Measurements from ENCODE around the gene CACHD1.

Gene CACHD1

GRCh38 chr1:64549464-64550239 is 79.7 kb downstream of the CACHD1 start:
- no peak for DNase-seq (ENCODE audit: low spot score)

- no peak for DNase-seq (ENCODE audit: low spot score)
These were observed 80.6 kb downstream of the CACHD1 start for GRCh38 chr1:64550510-64550909.

- no peak for DNase-seq (ENCODE audit: low spot score)
These were observed 81.1 kb downstream of the CACHD1 start for GRCh38 chr1:64550946-64551605.

GRCh38 chr1:64553285-64553684 is 83.4 kb downstream of the CACHD1 start:
- DNase-seq (ENCODE audit: low spot score) = no peak

- DNase-seq (ENCODE audit: low spot score) = no peak
These were observed 86.0 kb downstream of the CACHD1 start for GRCh38 chr1:64555947-64556346.

GRCh38 chr1:64561993-64562392 is 92.1 kb downstream of the CACHD1 start:
- no peak for DNase-seq (ENCODE audit: low spot score)

GRCh38 chr1:64563958-64564565 is 94.1 kb downstream of the CACHD1 start:
- DNase-seq (ENCODE audit: low spot score) = no peak

GRCh38 chr1:64564891-64565290 is 95.0 kb downstream of the CACHD1 start:
- DNase-seq (ENCODE audit: low spot score) = no peak

GRCh38 chr1:64567426-64568170 is 97.7 kb downstream of the CACHD1 start:
- DNase-seq (ENCODE audit: low spot score) = no peak

- no peak for DNase-seq (ENCODE audit: low spot score)
These were observed 98.2 kb downstream of the CACHD1 start for GRCh38 chr1:64568171-64568450.

- no peak for DNase-seq (ENCODE audit: low spot score)
These were observed 99.5 kb downstream of the CACHD1 start for GRCh38 chr1:64569411-64569810.

GRCh38 chr1:64570267-64570855 is 100.4 kb downstream of the CACHD1 start:
- DNase-seq (ENCODE audit: low spot score) = no peak

- peak; percentile 77 for DNase-seq (ENCODE audit: low spot score)
These were observed 102.4 kb downstream of the CACHD1 start for GRCh38 chr1:64572222-64572900.

- DNase-seq (ENCODE audit: low spot score) = no peak
These were observed 104.4 kb downstream of the CACHD1 start for GRCh38 chr1:64574301-64574700.

- DNase-seq (ENCODE audit: low spot score) = no peak
These were observed 106.2 kb downstream of the CACHD1 start for GRCh38 chr1:64575881-64576676.

GRCh38 chr1:64578270-64578973 is 108.5 kb downstream of the CACHD1 start:
- DNase-seq (ENCODE audit: low spot score) = no peak

GRCh38 chr1:64579767-64580166 is 109.8 kb downstream of the CACHD1 start:
- no peak for DNase-seq (ENCODE audit: low spot score)

- DNase-seq (ENCODE audit: low spot score) = no peak
These were observed 111.4 kb downstream of the CACHD1 start for GRCh38 chr1:64581135-64581842.

GRCh38 chr1:64581843-64582185 is 111.9 kb downstream of the CACHD1 start:
- no peak for DNase-seq (ENCODE audit: low spot score)
